Endothelial cell of umbilical vein (primary cell): ENCODE measurements around the gene CHSY1.

Source experiments
- CTCF ChIP-seq, 2 donors: IDR thresholded peaks; 1 replicate in 1 of 2; 2 replicates in 1 of 2; pipeline ENCODE4 v1.5.1; 2011; ENCODE audit warnings: low read length in 2 of 2, mild to moderate bottlenecking in 2 of 2, moderate library complexity in 2 of 2, control low read depth in 1 of 2, inconsistent platforms in 1 of 2, low read depth in 1 of 2; ENCODE audit not compliant: insufficient read depth in 1 of 2; ENCODE audit errors: extremely low read depth in 1 of 2
- EZH2 ChIP-seq: IDR thresholded peaks from 2 replicates; pipeline ENCODE4 v1.6.1; 2012; ENCODE audit warnings: borderline replicate concordance, low read depth, mild to moderate bottlenecking, moderate library complexity, low read length, inconsistent platforms; ENCODE audit not compliant: severe bottlenecking
- GATA2 ChIP-seq: IDR thresholded peaks from 2 replicates; pipeline ENCODE4 v1.7.0; 2011; ENCODE audit warnings: low read depth, mild to moderate bottlenecking, moderate library complexity, mixed read lengths, low read length; ENCODE audit not compliant: insufficient read length, insufficient read depth
- MAX ChIP-seq: IDR thresholded peaks from 2 replicates; pipeline ENCODE4 v1.6.1; 2011; ENCODE audit not compliant: insufficient read depth, insufficient read length
- MYC ChIP-seq: IDR thresholded peaks from one replicate; pipeline ENCODE4 v1.6.1; 2011; ENCODE audit warnings: mild to moderate bottlenecking, low read depth, low read length
- POLR2A ChIP-seq: IDR thresholded peaks from 2 replicates; pipeline ENCODE4 v1.6.1; 2012; ENCODE audit warnings: low read depth, mild to moderate bottlenecking, control low read depth, low read length
- POLR2AphosphoS5 ChIP-seq: IDR thresholded peaks from 2 replicates; pipeline ENCODE4 v1.6.1; 2012; ENCODE audit warnings: low read depth, mild to moderate bottlenecking, control low read depth, low read length, moderate library complexity; ENCODE audit not compliant: insufficient read depth

- no peak for TF ChIP-seq MYC
- TF ChIP-seq CTCF (IDR thresholded peaks at IDR 0.05; ENCODE audit: extremely low read depth in 1 of 2, insufficient read depth in 1 of 2, low read depth in 1 of 2, low read length in 2 of 2): no peak
- TF ChIP-seq POLR2A: no peak
- no peak for TF ChIP-seq POLR2AphosphoS5
- no peak for TF ChIP-seq EZH2
- no peak for TF ChIP-seq MAX
- no peak for TF ChIP-seq GATA2
Observed at GRCh38 chr15:101151288-101151687, 100.6 kb downstream of the CHSY1 start.
